CD4-positive, alpha-beta memory T cell (primary cell): ENCODE results near the gene EME2. TPM values are rescaled to one million over a fixed set of nuclear protein-coding genes. Genes with fewer than 3 reads are reported as not detected.

Experiments used
- CTCF ChIA-PET: fragments of 350-600 bp; sonication (Branson Sonifier 250); formaldehyde crosslinking; loops from one replicate; lab custom pipeline; 2021; ENCODE audit warnings: inconsistent platforms; ENCODE audit not compliant: partially characterized antibody; lab: Charles Lee
- POLR2A ChIA-PET: fragments of 350-600 bp; sonication (Branson Sonifier 250); formaldehyde crosslinking; loops from one replicate; lab custom pipeline; 2021; ENCODE audit not compliant: partially characterized antibody; lab: Charles Lee
- DNase-seq, 5 donors: peaks; one replicate each; pipeline versions ENCODE4 v3.0.0 to v3.0.0-alpha.2; 2020 to 2022; ENCODE audit warnings: mixed read lengths in 1 of 5
- H3K27ac ChIP-seq: one replicate; pipeline ENCODE4 v1.7.0; 2013; ENCODE audit warnings: low read depth, low read length
- H3K27me3 ChIP-seq: 2 replicates; pipeline ENCODE4 v1.7.0; 2013; ENCODE audit warnings: mild to moderate bottlenecking, low read length, moderate library complexity; ENCODE audit not compliant: insufficient read depth
- H3K36me3 ChIP-seq: 2 replicates; pipeline ENCODE4 v1.7.0; 2013; ENCODE audit warnings: mild to moderate bottlenecking, low read length, moderate library complexity; ENCODE audit not compliant: insufficient read depth
- H3K4me1 ChIP-seq: 2 replicates; pipeline ENCODE4 v1.7.0; 2013; ENCODE audit warnings: mild to moderate bottlenecking, low read length, moderate library complexity; ENCODE audit not compliant: insufficient read depth
- H3K4me3 ChIP-seq, 2 donors: one replicate each; pipeline ENCODE4 v1.7.0; 2013; ENCODE audit warnings: low read length in 2 of 2, mild to moderate bottlenecking in 1 of 2
- H3K9me3 ChIP-seq, 2 donors: one replicate each; pipeline ENCODE4 v1.7.0; 2013; ENCODE audit warnings: low read length in 2 of 2, control low read depth in 1 of 2; ENCODE audit not compliant: control insufficient read depth in 1 of 2
- H3K27ac Mint-ChIP-seq, 7 donors: one replicate each; pipeline ENCODE4 v1.8.0; 2020 to 2021; ENCODE audit warnings: mixed read lengths in 7 of 7, mild to moderate bottlenecking in 6 of 7, inconsistent platforms in 3 of 7, moderate library complexity in 3 of 7
- H3K27me3 Mint-ChIP-seq, 2 donors: one replicate each; pipeline ENCODE4 v1.8.0; 2020 to 2021; ENCODE audit warnings: mixed read lengths in 2 of 2
- H3K36me3 Mint-ChIP-seq, 2 donors: one replicate each; pipeline ENCODE4 v1.8.0; 2020 to 2021; ENCODE audit warnings: mixed read lengths in 2 of 2, inconsistent platforms in 1 of 2, mild to moderate bottlenecking in 1 of 2
- H3K4me1 Mint-ChIP-seq, 4 donors: one replicate each; pipeline ENCODE4 v1.8.0; 2020 to 2021; ENCODE audit warnings: mixed read lengths in 4 of 4, mild to moderate bottlenecking in 1 of 4
- H3K4me3 Mint-ChIP-seq, 8 donors: one replicate each; pipeline ENCODE4 v1.8.0; 2020 to 2021; ENCODE audit warnings: mixed read lengths in 8 of 8, mild to moderate bottlenecking in 7 of 8, moderate library complexity in 6 of 8, inconsistent platforms in 3 of 8
- H3K9me3 Mint-ChIP-seq, 8 donors: one replicate each; pipeline ENCODE4 v1.8.0; 2020 to 2021; ENCODE audit warnings: mixed read lengths in 8 of 8, mild to moderate bottlenecking in 5 of 8, inconsistent platforms in 3 of 8, moderate library complexity in 1 of 8
- intact Hi-C: fragments of 100-400 bp; cut with micrococcal nuclease; formaldehyde crosslinking; loops from one replicate; pipeline ENCODE4 v1.15.1; 2023
- polyA plus RNA-seq, 2 donors: library from polyadenylated mRNA; unstranded; fragments of 300-500 nt; fragmentation: Illumina TruSeq; gene quantifications; one replicate each; pipeline ENCODE4 v1.2.3, GENCODE V29; 2021
- total RNA-seq, 2 experiments: library from RNA; stranded (reverse); gene quantifications; one replicate each; pipeline ENCODE4 v1.2.3, GENCODE V29; 2021

EME2 gene
- total and polyA plus RNA-seq, 4 experiments from 2014 or later, result 0.30 to 33.1 (median 17.2) TPM

DNA sequence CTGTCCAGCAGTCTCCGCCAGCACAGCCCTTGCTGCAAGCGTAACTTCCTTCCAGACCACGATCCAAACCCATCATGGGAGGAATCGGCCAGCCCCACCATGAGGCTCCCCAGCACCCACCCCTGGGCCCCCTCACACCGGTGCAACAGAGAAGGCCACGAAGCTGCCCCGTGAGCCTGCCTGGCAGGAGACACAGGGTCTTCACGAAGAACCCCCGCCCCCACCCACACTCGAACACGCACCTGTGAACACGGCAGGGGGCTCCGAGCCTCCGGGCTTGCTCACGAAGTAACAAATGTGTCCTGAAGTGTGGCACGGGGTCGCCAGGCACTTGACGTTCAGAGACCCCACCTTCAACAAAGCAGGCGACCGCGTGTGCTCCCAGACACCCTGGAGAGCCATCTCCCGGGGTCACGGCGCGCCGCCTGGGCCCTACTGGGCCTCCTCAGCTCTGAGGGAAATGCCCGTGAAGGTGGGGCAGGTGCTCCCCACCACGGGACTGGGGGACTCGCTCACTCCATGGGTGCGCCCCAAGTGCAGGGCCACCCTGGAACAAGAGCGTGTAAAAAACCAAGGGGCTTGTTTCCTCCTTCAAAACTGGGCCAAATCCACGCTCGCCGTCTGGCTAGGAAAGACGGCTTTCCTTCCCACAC, 46.4 kb downstream of the EME2 start:
- ChIA-PET CTCF (no interaction called here), POLR2A (no interaction called here)
- H3K27me3 Mint-ChIP-seq, result no peaks in the 10 kb centered on the region
- H3K27me3 ChIP-seq, result no peaks in the 10 kb centered on the region
- H3K27ac Mint-ChIP-seq, result peak overlapping the region in 2 of 7 donors; percentile 37 to 51
- peaks cover 5 to 25% of the 10 kb centered on the region in 2 donors for H3K36me3 Mint-ChIP-seq
- H3K36me3 ChIP-seq, result peaks cover 42% of the 10 kb centered on the region
- peaks cover 1 to 5% (median 4%) of the 10 kb centered on the region in 4 donors for H3K4me1 Mint-ChIP-seq
- H3K4me3 Mint-ChIP-seq, result no peak overlapping the region
- H3K4me3 ChIP-seq, result no peak overlapping the region
- intact Hi-C loops, result no loop called here
- H3K27ac ChIP-seq, result no peak overlapping the region
- no peaks in the 10 kb centered on the region for H3K9me3 Mint-ChIP-seq
- no peak for DNase-seq
- H3K4me1 ChIP-seq, result peaks cover 4% of the 10 kb centered on the region
- no peaks in the 10 kb centered on the region for H3K9me3 ChIP-seq

DNA sequence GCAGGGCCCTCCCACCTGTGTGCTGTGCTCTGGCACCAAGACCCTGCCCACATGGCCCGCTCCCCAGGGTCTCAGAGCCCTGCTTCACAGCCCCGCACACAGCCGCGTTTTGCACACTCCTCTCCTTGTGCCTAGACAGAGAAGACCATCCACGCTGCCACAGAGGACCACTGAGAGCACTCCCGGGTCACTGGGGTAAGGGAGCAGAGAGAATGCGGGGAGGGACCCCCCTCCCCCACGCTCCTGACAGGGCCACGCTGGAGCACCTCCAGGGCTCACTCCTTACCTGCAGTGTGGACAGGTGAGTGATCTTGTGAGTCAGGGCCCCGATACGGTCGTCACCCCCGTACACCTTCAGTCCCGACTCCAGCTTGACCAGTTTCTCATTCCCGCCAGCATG, 47.0 kb downstream of the EME2 start:
- Histone ChIP-seq H3K4me3 (no peak overlapping the region), H3K9me3 (no peaks in the 10 kb centered on the region), H3K27ac (no peak overlapping the region), H3K4me1 (peaks cover 10% of the 10 kb centered on the region), H3K27me3 (no peaks in the 10 kb centered on the region), H3K36me3 (peaks cover 42% of the 10 kb centered on the region)
- POLR2A ChIA-PET, result no interaction called here
- Mint-ChIP-seq H3K4me1 (peaks cover 4 to 11% (median 7%) of the 10 kb centered on the region in 4 donors), H3K27ac (peak overlapping the region in 2 of 7 donors; percentile 37 to 51), H3K27me3 (no peaks in the 10 kb centered on the region), H3K4me3 (no peak overlapping the region), H3K9me3 (no peaks in the 10 kb centered on the region), H3K36me3 (peaks cover 5 to 24% of the 10 kb centered on the region in 2 donors)
- intact Hi-C loops, result no loop called here
- CTCF ChIA-PET, result no interaction called here
- DNase-seq, result no peak

- H3K4me3 Mint-ChIP-seq, result no peak overlapping the region
- peak overlapping the region in 1 of 7 donors; percentile 23 for H3K27ac Mint-ChIP-seq
- ChIA-PET CTCF (no interaction called here), POLR2A (no interaction called here)
- Histone ChIP-seq H3K36me3 (peaks cover 40% of the 10 kb centered on the region), H3K4me3 (no peak overlapping the region), H3K27ac (no peak overlapping the region), H3K27me3 (no peaks in the 10 kb centered on the region), H3K4me1 (peaks cover 17% of the 10 kb centered on the region), H3K9me3 (no peaks in the 10 kb centered on the region)
- no peaks in the 10 kb centered on the region for H3K9me3 Mint-ChIP-seq
- DNase-seq, result no peak
- H3K4me1 Mint-ChIP-seq, result peaks cover 5 to 17% (median 11%) of the 10 kb centered on the region in 4 donors
- intact Hi-C loops, result no loop called here
- peaks cover 4 to 20% of the 10 kb centered on the region in 2 donors for H3K36me3 Mint-ChIP-seq
- no peaks in the 10 kb centered on the region for H3K27me3 Mint-ChIP-seq
Observed at GRCh38 chr16:1820096-1820945, 47.7 kb downstream of the EME2 start.

- Histone ChIP-seq H3K27me3 (no peaks in the 10 kb centered on the region), H3K4me3 (no peak overlapping the region), H3K36me3 (peaks cover 38% of the 10 kb centered on the region), H3K27ac (no peak overlapping the region), H3K9me3 (no peaks in the 10 kb centered on the region), H3K4me1 (peaks cover 23% of the 10 kb centered on the region)
- ChIA-PET POLR2A (no interaction called here), CTCF (no interaction called here)
- DNase-seq, result no peak
- Mint-ChIP-seq H3K36me3 (peaks cover 0 to 16% of the 10 kb centered on the region in 2 donors), H3K27ac (peak overlapping the region in 1 of 7 donors; percentile 31), H3K27me3 (no peaks in the 10 kb centered on the region), H3K4me1 (peaks cover 5 to 23% (median 14%) of the 10 kb centered on the region in 4 donors), H3K9me3 (no peaks in the 10 kb centered on the region), H3K4me3 (no peak overlapping the region)
- intact Hi-C loops, result no loop called here
Observed at GRCh38 chr16:1820946-1821290, 48.3 kb downstream of the EME2 start.

GRCh38 chr16:1821861-1822611, 49.4 kb downstream of the EME2 start:
- H3K4me3 Mint-ChIP-seq, result no peak overlapping the region
- ChIA-PET POLR2A (no interaction called here), CTCF (no interaction called here)
- no peak overlapping the region for H3K27ac Mint-ChIP-seq
- peaks cover 23% of the 10 kb centered on the region for H3K4me1 ChIP-seq
- peaks cover 0 to 2% (median 0%) of the 10 kb centered on the region in 8 donors for H3K9me3 Mint-ChIP-seq
- no peak for DNase-seq
- H3K9me3 ChIP-seq, result no peaks in the 10 kb centered on the region
- no peak overlapping the region for H3K27ac ChIP-seq
- H3K27me3 ChIP-seq, result no peaks in the 10 kb centered on the region
- peaks cover 5 to 27% (median 15%) of the 10 kb centered on the region in 4 donors for H3K4me1 Mint-ChIP-seq
- peaks cover 0 to 10% of the 10 kb centered on the region in 2 donors for H3K36me3 Mint-ChIP-seq
- intact Hi-C loops, result no loop called here
- no peaks in the 10 kb centered on the region for H3K27me3 Mint-ChIP-seq
- no peak overlapping the region for H3K4me3 ChIP-seq
- peaks cover 30% of the 10 kb centered on the region for H3K36me3 ChIP-seq

DNA sequence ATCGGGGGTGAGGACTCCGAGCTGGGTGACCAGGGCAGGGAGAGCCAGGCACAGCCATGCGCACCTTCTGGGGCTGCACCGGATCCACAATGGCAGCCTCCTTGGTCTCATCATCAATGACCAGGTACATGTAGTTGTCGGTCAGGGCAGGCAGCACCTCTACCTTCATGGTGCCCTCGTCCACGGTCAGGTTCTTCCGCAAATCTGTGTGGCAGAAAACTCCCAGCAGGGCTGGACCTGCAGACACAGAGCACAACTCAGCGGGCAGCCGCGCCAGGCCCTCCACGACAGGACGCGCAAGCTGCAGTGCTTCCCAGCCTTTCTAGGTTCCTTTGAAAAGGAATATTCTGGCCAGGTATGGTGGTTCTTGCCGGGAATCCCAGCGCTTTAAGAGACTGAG, 50.2 kb downstream of the EME2 start:
- Mint-ChIP-seq H3K4me1 (peaks cover 9 to 35% (median 21%) of the 10 kb centered on the region in 4 donors), H3K4me3 (no peak overlapping the region), H3K9me3 (peaks cover 0 to 2% (median 0%) of the 10 kb centered on the region in 8 donors), H3K27ac (no peak overlapping the region), H3K36me3 (peaks cover 0 to 9% of the 10 kb centered on the region in 2 donors), H3K27me3 (no peaks in the 10 kb centered on the region)
- H3K9me3 ChIP-seq, result no peaks in the 10 kb centered on the region
- DNase-seq, result no peak
- CTCF ChIA-PET, result interaction anchor here (1.2 kb wide), 1 partner anchor 35 kb away, joined by 3 read pairs; no protein-coding TSS in a partner anchor
- peaks cover 30% of the 10 kb centered on the region for H3K36me3 ChIP-seq
- intact Hi-C loops, result no loop called here
- H3K4me1 ChIP-seq, result peaks cover 29% of the 10 kb centered on the region
- POLR2A ChIA-PET, result no interaction called here
- no peaks in the 10 kb centered on the region for H3K27me3 ChIP-seq
- H3K27ac ChIP-seq, result no peak overlapping the region
- H3K4me3 ChIP-seq, result no peak overlapping the region

DNA sequence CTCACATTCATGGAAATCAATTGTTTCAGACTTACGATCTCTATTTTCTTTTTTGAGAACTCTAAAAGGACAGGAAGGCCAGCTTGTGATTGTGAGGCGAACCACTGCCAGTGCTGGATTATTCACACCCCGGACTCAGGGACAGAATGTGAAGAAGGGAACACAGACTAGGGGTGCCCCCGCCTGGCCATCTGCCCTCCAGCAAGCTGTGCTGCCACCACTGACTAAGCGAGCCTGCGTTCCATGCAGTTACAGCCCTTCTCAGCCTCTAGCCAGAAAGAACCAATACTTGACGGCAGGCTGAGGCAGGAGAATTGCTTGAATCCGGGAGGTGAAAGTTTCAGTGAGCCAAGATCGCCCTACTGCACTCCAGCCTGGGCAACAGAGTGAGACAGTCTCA, 51.2 kb downstream of the EME2 start:
- Histone ChIP-seq H3K27me3 (no peaks in the 10 kb centered on the region), H3K36me3 (peaks cover 30% of the 10 kb centered on the region), H3K4me1 (peaks cover 38% of the 10 kb centered on the region), H3K4me3 (no peak overlapping the region), H3K9me3 (no peaks in the 10 kb centered on the region), H3K27ac (no peak overlapping the region)
- ChIA-PET CTCF (interaction anchor here (1.2 kb wide), 1 partner anchor 36 kb away, joined by 3 read pairs; no protein-coding TSS in a partner anchor), POLR2A (no interaction called here)
- peak overlapping the region in 6 of 7 donors; percentile 17 to 79 (median 38) for H3K27ac Mint-ChIP-seq
- peaks cover 0 to 2% (median 0%) of the 10 kb centered on the region in 8 donors for H3K9me3 Mint-ChIP-seq
- peak overlapping the region in 6 of 8 donors; percentile 10 to 64 (median 50) for H3K4me3 Mint-ChIP-seq
- no peak for DNase-seq
- no peaks in the 10 kb centered on the region for H3K27me3 Mint-ChIP-seq
- H3K36me3 Mint-ChIP-seq, result peaks cover 0 to 9% of the 10 kb centered on the region in 2 donors
- peaks cover 10 to 43% (median 26%) of the 10 kb centered on the region in 4 donors for H3K4me1 Mint-ChIP-seq
- intact Hi-C loops, result no loop called here
